Urinary bladder (tissue), 4 donors: ENCODE data around the gene CTCF. TPM values are rescaled to one million over a fixed set of nuclear protein-coding genes. Genes with fewer than 3 reads are reported as not detected.

Experiments used
- DNase-seq: peaks from one replicate; pipeline ENCODE4 v3.0.0-alpha.2; 2015; ENCODE audit errors: extremely low spot score
- H3K27ac ChIP-seq: one replicate; pipeline ENCODE4 v1.5.1; 2013; ENCODE audit warnings: low read depth, mild to moderate bottlenecking, moderate library complexity
- H3K36me3 ChIP-seq: one replicate; pipeline ENCODE4 v1.6.1; 2013; ENCODE audit warnings: mild to moderate bottlenecking, moderate library complexity; ENCODE audit not compliant: insufficient read depth
- H3K4me1 ChIP-seq: one replicate; pipeline ENCODE4 v1.6.1; 2013; ENCODE audit warnings: mild to moderate bottlenecking, moderate library complexity; ENCODE audit not compliant: insufficient read depth
- H3K4me3 ChIP-seq: one replicate; pipeline ENCODE4 v1.5.1; 2013; ENCODE audit warnings: low read depth, low read length
- WGBS: extraction: QIAGEN DNeasy Blood & Tissue Kit; methylation state at CpG from one replicate; pipeline ENCODE4 v1.1.7; 2013; 5-methylcytosine and 5-hydroxymethylcytosine counted together
- polyA plus RNA-seq: library from polyadenylated mRNA; stranded (reverse); fragments of 200-250 nt; gene quantifications from one replicate; pipeline ENCODE4 v1.2.3, GENCODE V29; 2013
- total RNA-seq: library from RNA; depleted of rRNA; stranded (reverse); fragments of >200 nt; gene quantifications from one replicate; pipeline ENCODE4 v1.2.3, GENCODE V29; 2014
- donor health status: healthy with polysubstance abuse.
- donor health status: healthy.

The CTCF gene
- total and polyA plus RNA-seq, 2 donors = 29.2 to 35.5 TPM

DNA sequence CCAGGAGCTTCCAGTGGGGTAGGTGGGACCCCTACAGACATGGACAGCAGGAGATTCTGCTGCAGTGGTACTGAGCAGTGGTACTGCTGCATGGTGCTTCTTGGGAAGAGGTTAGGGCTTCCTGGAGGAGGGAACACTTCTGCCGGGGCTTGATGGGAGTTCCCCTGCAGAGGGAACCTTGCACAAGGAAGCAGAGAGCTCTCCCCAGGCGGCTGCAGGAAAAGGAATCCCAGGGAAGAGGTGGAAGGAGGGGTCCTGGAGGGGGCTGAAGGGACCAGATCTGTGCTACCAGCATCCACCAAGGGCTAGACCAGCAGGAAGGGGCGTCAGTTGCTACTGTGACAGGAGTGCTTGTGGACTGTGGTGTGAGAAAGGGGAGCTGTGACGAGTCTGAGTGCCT, 23.1 kb upstream of the CTCF start:
- no peak for DNase-seq
- no peak overlapping the region for H3K4me3 ChIP-seq
- H3K4me1 ChIP-seq = peaks cover 3% of the 10 kb centered on the region
- no peak overlapping the region for H3K27ac ChIP-seq
- 69% methylated on average over 4 of the region's 4 CpGs for WGBS
- H3K36me3 ChIP-seq = peaks cover 2% of the 10 kb centered on the region

DNA sequence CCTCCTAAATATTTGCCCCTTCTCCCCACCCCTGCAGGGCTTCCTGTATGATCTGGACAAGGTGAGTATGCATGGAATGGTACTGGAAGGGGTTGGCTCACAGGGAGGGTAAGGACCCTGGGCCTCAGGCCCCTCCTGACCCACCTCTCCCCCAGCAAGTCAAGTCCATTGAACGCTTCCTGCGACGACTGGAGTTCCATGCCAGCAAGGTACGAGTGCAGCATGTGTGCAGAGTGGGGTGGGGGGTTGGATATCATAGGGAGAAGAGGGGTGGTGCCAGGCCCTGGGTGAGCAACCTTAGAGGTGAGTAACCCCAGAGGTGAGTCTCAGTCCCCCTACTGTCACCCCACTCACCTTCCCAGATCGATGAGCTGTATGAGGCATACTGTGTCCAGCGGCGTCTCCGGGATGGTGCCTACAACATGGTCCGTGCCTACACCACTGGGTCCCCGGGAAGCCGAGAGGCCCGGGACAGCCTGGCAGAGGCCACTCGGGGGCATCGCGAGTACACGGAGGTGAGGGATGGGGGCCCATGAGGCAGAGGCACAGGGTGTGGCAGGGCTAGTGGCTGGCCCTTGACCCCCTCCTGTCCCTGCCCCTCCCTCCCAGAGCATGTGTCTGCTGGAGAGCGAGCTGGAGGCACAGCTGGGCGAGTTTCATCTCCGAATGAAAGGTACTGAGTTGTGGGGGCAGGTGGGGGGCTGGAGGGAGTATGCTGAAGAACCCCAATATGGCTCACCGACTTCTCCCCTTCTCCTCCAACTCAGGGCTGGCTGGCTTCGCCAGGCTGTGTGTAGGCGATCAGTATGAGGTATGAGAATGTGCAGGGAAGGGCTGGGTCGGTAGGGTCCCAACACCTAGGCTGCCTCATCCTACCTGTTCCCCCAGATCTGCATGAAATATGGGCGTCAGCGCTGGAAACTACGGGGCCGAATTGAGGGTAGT, 22.4 kb upstream of the CTCF start:
- WGBS = 86% methylated on average over 27 of the region's 27 CpGs
- no peak for DNase-seq
- peaks cover 3% of the 10 kb centered on the region for H3K4me1 ChIP-seq
- H3K4me3 ChIP-seq = no peak overlapping the region
- H3K27ac ChIP-seq = no peak overlapping the region
- H3K36me3 ChIP-seq = peaks cover 2% of the 10 kb centered on the region

DNA sequence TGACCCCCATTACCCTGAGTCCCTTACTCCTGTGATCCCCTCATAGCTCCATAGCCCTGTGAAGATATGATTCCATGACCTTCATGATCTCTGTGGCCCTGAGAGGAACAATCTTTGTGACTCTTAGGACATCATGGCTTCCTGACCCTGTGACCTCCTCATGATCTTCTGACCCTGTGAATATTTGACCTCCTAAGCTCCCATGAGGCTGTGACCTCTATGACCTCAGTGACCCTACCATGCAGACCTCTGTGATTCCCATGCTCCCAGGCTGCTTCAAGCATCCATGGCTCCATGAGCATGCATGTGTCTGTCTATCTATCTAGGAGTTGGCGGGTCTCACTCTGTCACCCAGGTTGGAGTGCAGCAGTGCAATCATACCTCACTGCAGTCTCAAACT, 21.6 kb upstream of the CTCF start:
- Histone ChIP-seq H3K27ac (no peak overlapping the region), H3K36me3 (peaks cover 2% of the 10 kb centered on the region), H3K4me3 (no peak overlapping the region), H3K4me1 (peaks cover 3% of the 10 kb centered on the region)
- 98% methylated on average over 1 of the region's 1 CpG for WGBS
- no peak for DNase-seq

DNA sequence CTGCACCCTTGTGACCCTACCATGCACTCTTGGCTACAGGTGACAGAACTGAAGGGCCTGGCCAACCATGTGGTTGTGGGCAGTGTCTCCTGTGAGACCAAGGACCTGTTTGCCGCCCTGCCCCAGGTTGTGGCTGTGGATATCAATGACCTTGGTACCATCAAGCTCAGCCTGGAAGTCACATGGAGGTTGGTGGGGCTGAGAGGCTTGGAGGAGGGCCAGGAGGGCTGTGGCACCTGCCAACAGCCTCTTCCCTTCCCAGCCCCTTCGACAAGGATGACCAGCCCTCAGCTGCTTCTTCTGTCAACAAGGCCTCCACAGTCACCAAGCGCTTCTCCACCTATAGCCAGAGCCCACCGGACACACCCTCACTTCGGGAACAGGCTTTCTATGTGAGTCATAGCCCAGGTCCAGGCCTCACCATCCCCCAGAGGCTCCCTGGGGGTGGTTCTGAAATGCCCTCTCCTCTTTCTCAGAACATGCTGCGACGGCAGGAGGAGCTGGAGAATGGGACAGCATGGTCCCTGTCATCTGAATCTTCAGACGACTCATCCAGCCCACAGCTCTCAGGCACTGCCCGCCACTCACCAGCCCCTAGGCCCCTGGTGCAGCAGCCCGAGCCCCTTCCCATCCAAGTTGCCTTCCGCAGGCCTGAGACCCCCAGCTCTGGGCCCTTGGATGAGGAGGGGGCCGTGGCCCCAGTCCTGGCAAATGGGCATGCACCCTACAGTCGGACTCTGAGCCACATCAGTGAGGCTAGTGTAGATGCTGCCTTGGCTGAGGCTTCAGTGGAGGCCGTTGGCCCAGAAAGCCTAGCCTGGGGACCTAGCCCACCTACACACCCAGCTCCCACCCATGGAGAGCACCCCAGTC, 20.7 kb upstream of the CTCF start:
- Histone ChIP-seq H3K27ac (no peak overlapping the region), H3K4me1 (peaks cover 3% of the 10 kb centered on the region), H3K4me3 (no peak overlapping the region), H3K36me3 (peaks cover 2% of the 10 kb centered on the region)
- no peak for DNase-seq
- 85% methylated on average over 14 of the region's 14 CpGs for WGBS

DNA sequence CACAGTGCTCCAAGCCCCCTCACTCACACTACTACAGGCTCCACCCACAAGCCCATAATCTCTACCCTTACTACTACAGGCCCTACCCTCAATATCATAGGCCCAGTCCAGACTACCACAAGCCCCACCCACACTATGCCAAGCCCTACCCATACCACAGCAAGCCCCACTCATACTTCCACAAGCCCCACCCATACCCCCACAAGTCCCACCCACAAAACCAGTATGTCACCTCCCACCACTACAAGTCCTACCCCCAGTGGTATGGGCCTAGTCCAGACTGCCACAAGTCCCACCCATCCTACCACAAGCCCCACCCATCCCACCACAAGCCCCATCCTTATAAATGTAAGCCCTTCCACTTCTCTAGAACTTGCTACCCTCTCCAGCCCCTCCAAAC, 19.9 kb upstream of the CTCF start:
- Histone ChIP-seq H3K4me1 (peaks cover 3% of the 10 kb centered on the region), H3K4me3 (no peak overlapping the region), H3K27ac (no peak overlapping the region), H3K36me3 (peaks cover 2% of the 10 kb centered on the region)
- DNase-seq = no peak

DNA sequence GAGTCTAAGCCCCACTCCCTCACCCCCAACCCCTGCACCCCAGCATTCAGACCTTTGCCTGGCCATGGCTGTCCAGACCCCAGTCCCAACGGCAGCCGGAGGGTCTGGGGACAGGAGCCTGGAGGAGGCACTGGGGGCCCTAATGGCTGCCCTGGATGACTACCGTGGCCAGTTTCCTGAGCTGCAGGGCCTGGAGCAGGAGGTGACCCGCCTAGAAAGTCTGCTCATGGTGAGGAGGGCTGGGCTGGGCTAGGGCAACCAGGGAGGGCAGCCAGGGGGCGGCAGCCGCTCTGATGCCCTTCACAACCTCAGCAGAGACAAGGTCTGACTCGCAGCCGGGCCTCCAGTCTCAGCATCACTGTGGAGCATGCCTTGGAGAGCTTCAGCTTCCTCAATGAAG, 19.3 kb upstream of the CTCF start:
- H3K4me1 ChIP-seq = peaks cover 3% of the 10 kb centered on the region
- DNase-seq = no peak
- peaks cover 2% of the 10 kb centered on the region for H3K36me3 ChIP-seq
- H3K27ac ChIP-seq = no peak overlapping the region
- 90% methylated on average over 8 of the region's 8 CpGs for WGBS
- H3K4me3 ChIP-seq = no peak overlapping the region

DNA sequence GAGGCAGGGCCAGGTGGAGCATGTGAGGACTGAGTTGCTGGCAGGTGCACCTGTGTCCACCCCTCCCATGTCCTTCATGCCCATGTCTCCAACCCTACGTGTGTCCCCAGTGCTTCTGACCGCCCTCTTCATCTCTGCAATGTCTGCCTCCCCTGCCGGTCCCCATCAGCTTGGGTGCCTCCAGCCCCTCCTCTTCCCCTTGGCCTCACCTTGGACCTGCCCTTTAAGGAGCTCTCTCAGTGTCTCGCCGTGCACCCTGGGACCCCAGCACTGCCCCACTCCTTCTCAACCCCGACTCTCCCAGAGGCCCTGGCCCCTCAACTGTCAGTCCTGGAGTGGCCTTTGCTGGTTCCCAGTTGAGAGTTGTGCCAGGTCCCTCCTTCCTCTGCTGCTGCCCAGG, 18.7 kb upstream of the CTCF start:
- H3K36me3 ChIP-seq = peaks cover 2% of the 10 kb centered on the region
- DNase-seq = no peak
- H3K4me1 ChIP-seq = peaks cover 2% of the 10 kb centered on the region
- WGBS = 82% methylated on average over 6 of the region's 6 CpGs
- H3K4me3 ChIP-seq = no peak overlapping the region
- no peak overlapping the region for H3K27ac ChIP-seq

DNA sequence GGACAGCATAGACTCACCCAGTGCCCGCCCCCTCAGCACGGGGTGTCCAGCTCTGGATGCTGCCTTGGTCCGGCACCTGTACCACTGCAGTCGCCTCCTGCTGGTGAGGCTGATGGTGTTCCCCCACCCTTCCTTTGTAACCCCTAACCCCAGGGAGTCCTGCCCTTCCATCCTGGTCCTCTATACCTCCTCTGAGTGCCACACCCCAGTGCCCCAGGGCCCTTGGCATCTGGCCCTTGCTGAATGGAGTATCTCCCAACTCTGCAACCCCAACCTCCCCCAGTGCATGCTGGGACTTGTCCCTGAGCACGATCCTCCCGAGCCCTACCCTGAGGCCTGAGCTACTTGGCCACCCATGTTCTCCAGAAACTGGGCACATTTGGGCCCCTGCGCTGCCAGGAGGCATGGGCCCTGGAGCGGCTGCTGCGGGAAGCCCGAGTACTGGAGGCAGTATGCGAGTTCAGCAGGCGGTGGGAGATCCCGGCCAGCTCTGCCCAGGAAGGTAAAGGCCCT, 17.9 kb upstream of the CTCF start:
- WGBS = 81% methylated on average over 13 of the region's 13 CpGs
- Histone ChIP-seq H3K4me3 (no peak overlapping the region), H3K27ac (no peak overlapping the region)

DNA sequence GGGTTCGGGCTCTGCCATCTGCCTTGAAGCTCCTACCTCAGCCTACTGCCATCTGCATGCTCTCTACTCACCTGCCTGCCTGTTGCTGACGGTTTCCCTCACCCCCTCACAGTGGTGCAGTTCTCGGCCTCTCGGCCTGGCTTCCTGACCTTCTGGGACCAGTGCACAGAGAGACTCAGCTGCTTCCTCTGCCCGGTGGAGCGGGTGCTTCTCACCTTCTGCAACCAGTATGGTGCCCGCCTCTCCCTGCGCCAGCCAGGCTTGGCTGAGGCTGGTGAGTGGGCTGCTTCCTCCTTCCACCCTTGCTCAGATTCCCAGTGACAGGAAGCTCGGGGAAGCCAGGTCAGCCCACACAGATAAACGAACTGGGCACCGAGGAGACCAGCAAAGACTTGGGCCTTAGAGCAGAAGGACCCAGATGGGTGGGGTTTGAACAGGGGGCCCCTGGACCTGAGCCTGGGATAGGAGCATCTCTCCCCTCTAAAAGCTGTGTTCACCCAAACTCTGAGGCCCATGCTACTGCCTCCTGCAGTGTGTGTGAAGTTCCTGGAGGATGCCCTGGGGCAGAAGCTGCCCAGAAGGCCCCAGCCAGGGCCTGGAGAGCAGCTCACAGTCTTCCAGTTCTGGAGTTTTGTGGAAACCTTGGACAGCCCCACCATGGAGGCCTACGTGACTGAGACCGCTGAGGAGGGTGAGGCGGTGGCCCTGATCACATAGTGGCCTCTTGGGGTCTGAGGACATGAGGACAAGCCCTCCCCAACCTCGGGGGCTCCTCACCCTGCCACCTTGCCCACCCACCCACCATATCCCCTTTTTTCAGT, 17.3 kb upstream of the CTCF start:
- WGBS = 83% methylated on average over 15 of the region's 15 CpGs
- H3K36me3 ChIP-seq = peaks cover 2% of the 10 kb centered on the region
- no peak overlapping the region for H3K4me3 ChIP-seq
- no peak overlapping the region for H3K27ac ChIP-seq
- no peak for DNase-seq
- no peaks in the 10 kb centered on the region for H3K4me1 ChIP-seq

More for the DNA sequence above, 17.9 kb upstream of the CTCF start:
- DNase-seq = no peak
- Histone ChIP-seq H3K36me3 (peaks cover 2% of the 10 kb centered on the region), H3K4me1 (no peaks in the 10 kb centered on the region)

DNA sequence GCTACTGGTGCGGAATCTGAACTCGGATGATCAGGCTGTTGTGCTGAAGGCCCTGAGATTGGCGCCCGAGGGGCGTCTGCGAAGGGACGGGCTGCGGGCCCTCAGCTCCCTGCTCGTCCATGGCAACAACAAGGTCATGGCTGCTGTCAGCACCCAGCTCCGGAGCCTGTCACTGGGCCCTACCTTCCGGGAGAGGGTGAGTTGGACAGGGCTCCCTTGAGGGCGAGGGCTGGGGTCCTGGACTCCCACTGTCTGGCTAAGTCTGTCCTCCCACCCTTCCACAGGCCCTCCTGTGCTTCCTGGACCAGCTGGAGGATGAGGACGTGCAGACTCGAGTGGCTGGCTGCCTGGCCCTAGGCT, 16.7 kb upstream of the CTCF start:
- 87% methylated on average over 14 of the region's 14 CpGs for WGBS
- H3K4me1 ChIP-seq = no peaks in the 10 kb centered on the region
- no peak overlapping the region for H3K4me3 ChIP-seq
- no peak overlapping the region for H3K27ac ChIP-seq
- DNase-seq = no peak
- peaks cover 2% of the 10 kb centered on the region for H3K36me3 ChIP-seq

DNA sequence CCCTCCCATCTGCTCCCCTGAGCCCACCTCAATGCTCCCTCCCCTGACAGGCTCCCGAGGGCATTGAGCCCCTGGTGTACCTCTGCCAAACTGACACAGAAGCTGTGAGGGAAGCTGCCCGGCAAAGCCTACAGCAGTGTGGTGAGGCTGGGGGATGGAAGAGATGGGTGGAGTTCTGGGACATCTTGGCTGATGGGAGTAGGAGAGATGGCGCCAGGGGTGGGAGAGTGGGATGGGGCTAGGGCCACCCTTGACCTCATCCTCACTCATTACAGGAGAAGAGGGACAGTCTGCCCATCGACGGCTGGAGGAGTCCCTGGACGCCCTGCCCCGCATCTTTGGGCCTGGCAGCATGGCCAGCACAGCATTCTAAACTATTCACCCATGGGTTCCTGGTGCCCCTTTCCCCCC, 16.2 kb upstream of the CTCF start:
- H3K36me3 ChIP-seq = peaks cover 2% of the 10 kb centered on the region
- DNase-seq = no peak
- H3K4me1 ChIP-seq = no peaks in the 10 kb centered on the region
- H3K4me3 ChIP-seq = no peak overlapping the region
- 77% methylated on average over 7 of the region's 7 CpGs for WGBS
- no peak overlapping the region for H3K27ac ChIP-seq

DNA sequence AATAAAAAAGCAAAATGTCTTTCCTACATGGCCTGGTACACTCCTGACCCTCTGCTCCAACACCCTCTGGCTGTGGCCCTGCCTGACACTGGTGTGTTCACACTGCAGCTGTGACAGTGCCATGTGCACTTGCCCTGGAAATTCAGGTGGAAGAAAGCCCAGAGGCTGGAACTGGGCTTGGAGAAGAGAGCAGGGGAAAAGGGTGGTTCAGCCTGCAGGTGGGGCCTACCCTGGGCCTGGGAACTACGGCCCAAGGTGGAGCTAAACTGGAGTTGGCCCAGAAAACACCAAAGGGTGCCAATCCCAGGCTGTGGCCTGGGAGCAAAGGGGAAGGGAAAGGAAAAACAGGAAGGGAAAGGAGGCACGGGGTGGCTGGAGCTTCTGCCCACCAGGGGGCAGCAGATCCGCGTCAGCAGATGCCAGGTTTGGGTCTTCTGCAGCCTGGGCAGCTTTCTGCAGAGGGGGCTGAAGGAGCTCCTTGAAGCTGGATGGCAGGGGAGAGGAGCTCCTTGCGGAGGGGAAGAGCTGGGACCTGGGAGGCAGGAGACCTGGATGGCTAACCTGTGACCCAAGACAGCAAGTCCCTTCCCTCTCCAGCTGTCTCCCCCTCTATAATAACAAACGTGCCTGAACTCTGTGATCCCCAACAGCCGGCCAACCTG, 15.4 kb upstream of the CTCF start:
- Histone ChIP-seq H3K4me3 (no peak overlapping the region), H3K4me1 (no peaks in the 10 kb centered on the region), H3K36me3 (no peaks in the 10 kb centered on the region), H3K27ac (peak overlapping the region; percentile 38)
- WGBS = 23% methylated on average over 7 of the region's 7 CpGs
- DNase-seq = no peak
